ENCODE results near the gene STAT3. TPM values are rescaled to one million over a fixed set of nuclear protein-coding genes. Genes with fewer than 3 reads are reported as not detected.
"Not testable (repeated sequence)": the region's sequence is repeated elsewhere in the genome, so short reads cannot be mapped to it uniquely, and the experiment has no call there.

The STAT3 gene
- total and polyA plus RNA-seq, 2 donors from 2014 or later = 55.6 to 327 TPM

GRCh38 chr17:42301022-42301421, 87.2 kb downstream of the STAT3 start:
- H3K4me1 ChIP-seq (ENCODE audit: control insufficient read depth in 2 of 3, insufficient read depth in 2 of 3, low read depth in 1 of 3, low read length in 3 of 3) = peaks cover 0 to 3% (median 0%) of the 10 kb centered on the region in 3 donors
- FAIRE-seq (no peak), DNase-seq (no peak)
- no peak for TF ChIP-seq CTCF (IDR thresholded peaks at IDR 0.05; ENCODE audit: borderline replicate concordance, extremely low read depth, insufficient read depth)
- no peak overlapping the region for H3K9ac ChIP-seq (ENCODE audit: low read length in 3 of 3)
- H3K4me3 ChIP-seq (ENCODE audit: low read length in 3 of 3) = no peak overlapping the region
- H3K27me3 ChIP-seq (ENCODE audit: control insufficient read depth, insufficient read depth, low read length) = no peaks in the 10 kb centered on the region
- peaks cover 0 to 17% (median 14%) of the 10 kb centered on the region in 3 donors for H3K36me3 ChIP-seq (ENCODE audit: control insufficient read depth in 2 of 3, insufficient read depth in 3 of 3, low read length in 3 of 3)
- intact Hi-C loops (cut with DNase I) = no loop called here
- no peak overlapping the region for H3K27ac ChIP-seq (ENCODE audit: low read depth in 2 of 2, low read length in 2 of 2)
- no peaks in the 10 kb centered on the region for H3K9me3 ChIP-seq (ENCODE audit: control insufficient read depth in 2 of 3, insufficient read depth in 1 of 3, low read length in 3 of 3)

GRCh38 chr17:42299913-42300312, 88.3 kb downstream of the STAT3 start:
- H3K9me3 ChIP-seq (ENCODE audit: control insufficient read depth in 2 of 3, insufficient read depth in 1 of 3, low read length in 3 of 3); H3K27ac ChIP-seq (ENCODE audit: low read depth in 2 of 2, low read length in 2 of 2); H3K4me1 ChIP-seq (ENCODE audit: control insufficient read depth in 2 of 3, insufficient read depth in 2 of 3, low read depth in 1 of 3, low read length in 3 of 3); DNase-seq; H3K27me3 ChIP-seq (ENCODE audit: control insufficient read depth, insufficient read depth, low read length); H3K4me3 ChIP-seq (ENCODE audit: low read length in 3 of 3); FAIRE-seq; H3K9ac ChIP-seq (ENCODE audit: low read length in 3 of 3); intact Hi-C loops (cut with DNase I): not testable (repeated sequence)
- H3K36me3 ChIP-seq (ENCODE audit: control insufficient read depth in 2 of 3, insufficient read depth in 3 of 3, low read length in 3 of 3) = peaks cover 0 to 23% (median 14%) of the 10 kb centered on the region in 3 donors

DNA sequence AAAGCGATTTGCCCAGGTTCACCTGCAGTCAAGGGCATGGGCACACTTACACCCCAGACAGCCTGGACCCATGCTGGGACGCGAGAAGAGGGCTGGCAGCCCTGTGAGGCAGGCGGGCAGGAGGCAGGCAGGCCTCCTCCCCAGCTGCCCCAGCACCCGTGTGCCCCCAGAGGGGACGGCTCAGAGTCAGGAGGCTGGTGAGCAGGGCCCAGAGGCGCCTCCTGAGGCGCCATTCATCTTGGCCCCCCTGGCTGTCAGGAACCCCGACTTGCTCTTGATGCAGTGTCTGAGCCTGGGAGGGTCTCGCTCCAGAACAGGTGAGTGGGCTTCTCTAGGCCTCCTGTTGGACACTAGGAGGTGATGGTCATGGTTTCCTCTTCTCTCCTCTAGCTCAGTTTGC, 88.9 kb downstream of the STAT3 start:
- intact Hi-C loops (cut with DNase I); H3K4me1 ChIP-seq (ENCODE audit: control insufficient read depth in 2 of 3, insufficient read depth in 2 of 3, low read depth in 1 of 3, low read length in 3 of 3); DNase-seq; H3K27me3 ChIP-seq (ENCODE audit: control insufficient read depth, insufficient read depth, low read length); H3K27ac ChIP-seq (ENCODE audit: low read depth in 2 of 2, low read length in 2 of 2); H3K9ac ChIP-seq (ENCODE audit: low read length in 3 of 3); H3K4me3 ChIP-seq (ENCODE audit: low read length in 3 of 3); H3K9me3 ChIP-seq (ENCODE audit: control insufficient read depth in 2 of 3, insufficient read depth in 1 of 3, low read length in 3 of 3); FAIRE-seq: not testable (repeated sequence)
- peaks cover 0 to 21% (median 10%) of the 10 kb centered on the region in 3 donors for H3K36me3 ChIP-seq (ENCODE audit: control insufficient read depth in 2 of 3, insufficient read depth in 3 of 3, low read length in 3 of 3)

DNA sequence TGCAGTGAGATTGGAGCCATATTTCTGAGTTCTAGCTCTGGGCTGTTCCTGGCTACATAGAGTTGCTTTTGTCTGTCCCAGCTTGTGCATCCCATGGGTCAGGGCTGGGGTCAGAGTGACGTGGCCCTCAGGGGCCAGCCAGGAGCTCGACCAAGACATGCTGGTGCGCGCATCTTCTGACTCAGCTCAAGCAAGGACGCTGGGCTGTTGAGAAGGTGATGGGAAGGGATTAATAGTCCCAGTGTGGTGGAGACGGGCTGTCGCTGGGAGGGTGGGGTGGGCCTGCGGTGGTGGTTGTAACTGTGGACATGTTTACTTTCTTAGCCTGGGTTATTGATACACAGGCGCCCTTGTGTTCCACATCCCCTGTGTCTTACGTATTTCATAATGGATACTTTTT, 90.5 kb downstream of the STAT3 start:
- FAIRE-seq; H3K27ac ChIP-seq (ENCODE audit: low read depth in 2 of 2, low read length in 2 of 2); H3K9ac ChIP-seq (ENCODE audit: low read length in 3 of 3); H3K9me3 ChIP-seq (ENCODE audit: control insufficient read depth in 2 of 3, insufficient read depth in 1 of 3, low read length in 3 of 3); intact Hi-C loops (cut with DNase I); H3K4me1 ChIP-seq (ENCODE audit: control insufficient read depth in 2 of 3, insufficient read depth in 2 of 3, low read depth in 1 of 3, low read length in 3 of 3); H3K27me3 ChIP-seq (ENCODE audit: control insufficient read depth, insufficient read depth, low read length); H3K4me3 ChIP-seq (ENCODE audit: low read length in 3 of 3); DNase-seq: not testable (repeated sequence)
- H3K36me3 ChIP-seq (ENCODE audit: control insufficient read depth in 2 of 3, insufficient read depth in 3 of 3, low read length in 3 of 3) = peaks cover 0 to 19% (median 5%) of the 10 kb centered on the region in 3 donors

- Histone ChIP-seq H3K9ac (ENCODE audit: low read length in 3 of 3) (no peak overlapping the region), H3K9me3 (ENCODE audit: control insufficient read depth in 2 of 3, insufficient read depth in 1 of 3, low read length in 3 of 3) (no peaks in the 10 kb centered on the region), H3K27ac (ENCODE audit: low read depth in 2 of 2, low read length in 2 of 2) (no peak overlapping the region), H3K27me3 (ENCODE audit: control insufficient read depth, insufficient read depth, low read length) (no peaks in the 10 kb centered on the region), H3K36me3 (ENCODE audit: control insufficient read depth in 2 of 3, insufficient read depth in 3 of 3, low read length in 3 of 3) (peaks cover 0 to 7% (median 0%) of the 10 kb centered on the region in 3 donors), H3K4me1 (ENCODE audit: control insufficient read depth in 2 of 3, insufficient read depth in 2 of 3, low read depth in 1 of 3, low read length in 3 of 3) (no peaks in the 10 kb centered on the region), H3K4me3 (ENCODE audit: low read length in 3 of 3) (no peak overlapping the region)
- intact Hi-C loops (cut with DNase I) = no loop called here
- FAIRE-seq (no peak), DNase-seq (peak in 1 of 5 donors; percentile 1)
- TF ChIP-seq CTCF (IDR thresholded peaks at IDR 0.05; ENCODE audit: borderline replicate concordance, extremely low read depth, insufficient read depth) = no peak
Observed at GRCh38 chr17:42296012-42296411, 92.2 kb downstream of the STAT3 start.

Data from kidney (tissue), 14 donors.